Activated gamma-delta T cell (primary cell): ENCODE results near the gene PTPRN2.
"Not testable (repeated sequence)": the region's sequence is repeated elsewhere in the genome, so short reads cannot be mapped to it uniquely, and the experiment has no call there.

Experiments used
- DNase-seq: peaks from one replicate; lab custom pipeline; 2025; lab: John Stamatoyannopoulos, UW

The PTPRN2 gene

GRCh38 chr7:157712666-157713235, 874.9 kb downstream of the PTPRN2 start:
- no peak for DNase-seq

- DNase-seq: no peak
Observed at GRCh38 chr7:157711353-157711888, 876.2 kb downstream of the PTPRN2 start.

- no peak for DNase-seq
Observed at GRCh38 chr7:157710396-157710795, 877.2 kb downstream of the PTPRN2 start.

GRCh38 chr7:157709531-157710251, 877.9 kb downstream of the PTPRN2 start:
- DNase-seq: no peak

- no peak for DNase-seq
Observed at GRCh38 chr7:157708919-157709295, 878.7 kb downstream of the PTPRN2 start.

GRCh38 chr7:157707983-157708918, 879.4 kb downstream of the PTPRN2 start:
- DNase-seq: no peak

GRCh38 chr7:157704365-157704764, 883.3 kb downstream of the PTPRN2 start:
- DNase-seq: no peak

- no peak for DNase-seq
Observed at GRCh38 chr7:157703534-157704195, 884.0 kb downstream of the PTPRN2 start.

GRCh38 chr7:157703131-157703530, 884.5 kb downstream of the PTPRN2 start:
- no peak for DNase-seq

GRCh38 chr7:157702311-157703023, 885.2 kb downstream of the PTPRN2 start:
- DNase-seq: no peak

- not testable (repeated sequence) for DNase-seq
Observed at GRCh38 chr7:157701395-157702180, 886.0 kb downstream of the PTPRN2 start.

- DNase-seq: no peak
Observed at GRCh38 chr7:157700231-157701005, 887.2 kb downstream of the PTPRN2 start.

- no peak for DNase-seq
Observed at GRCh38 chr7:157699357-157700013, 888.1 kb downstream of the PTPRN2 start.

GRCh38 chr7:157697287-157697686, 890.3 kb downstream of the PTPRN2 start:
- not testable (repeated sequence) for DNase-seq

GRCh38 chr7:157695609-157696008, 892.0 kb downstream of the PTPRN2 start:
- DNase-seq: not testable (repeated sequence)

GRCh38 chr7:157694376-157694665, 893.3 kb downstream of the PTPRN2 start:
- DNase-seq: no peak

GRCh38 chr7:157693521-157694375, 893.9 kb downstream of the PTPRN2 start:
- DNase-seq: no peak

- no peak for DNase-seq
Observed at GRCh38 chr7:157693071-157693520, 894.5 kb downstream of the PTPRN2 start.
